IPS-20b (cell line): ENCODE data around the gene C1QTNF6.

ENCODE experiments used
- H3K27ac ChIP-seq: one replicate; pipeline ENCODE4 v1.5.1; 2013; ENCODE audit warnings: low read length
- H3K27me3 ChIP-seq: 2 replicates; pipeline ENCODE4 v1.6.1; 2013; ENCODE audit warnings: mild to moderate bottlenecking, low read length, inconsistent platforms; ENCODE audit not compliant: insufficient read depth
- H3K36me3 ChIP-seq: 2 replicates; pipeline ENCODE4 v1.6.1; 2013; ENCODE audit warnings: low read depth, mild to moderate bottlenecking, inconsistent platforms, low read length, moderate library complexity; ENCODE audit not compliant: insufficient read depth
- H3K4me1 ChIP-seq: 2 replicates; pipeline ENCODE4 v1.6.1; 2013; ENCODE audit warnings: mild to moderate bottlenecking, control low read depth, inconsistent platforms, low read length, moderate library complexity; ENCODE audit not compliant: insufficient read depth
- H3K4me3 ChIP-seq: 2 replicates; pipeline ENCODE4 v1.5.1; 2013; ENCODE audit warnings: mild to moderate bottlenecking, low read length, inconsistent platforms
- H3K9ac ChIP-seq: 2 replicates; pipeline ENCODE4 v1.6.1; 2013; ENCODE audit warnings: low read depth, mild to moderate bottlenecking, inconsistent platforms, low read length, moderate library complexity
- H3K9me3 ChIP-seq: 2 replicates; pipeline ENCODE4 v1.6.1; 2013; ENCODE audit warnings: mild to moderate bottlenecking, low read depth, low read length, inconsistent platforms; ENCODE audit not compliant: insufficient read depth

The C1QTNF6 gene

GRCh38 chr22:37229012-37229804, 41.2 kb upstream of the C1QTNF6 start:
- no peaks in the 10 kb centered on the region for H3K4me1 ChIP-seq
- no peaks in the 10 kb centered on the region for H3K9me3 ChIP-seq
- no peaks in the 10 kb centered on the region for H3K27me3 ChIP-seq
- no peak overlapping the region for H3K4me3 ChIP-seq
- no peak overlapping the region for H3K27ac ChIP-seq
- no peaks in the 10 kb centered on the region for H3K36me3 ChIP-seq
- H3K9ac ChIP-seq: no peak overlapping the region

- no peaks in the 10 kb centered on the region for H3K27me3 ChIP-seq
- no peaks in the 10 kb centered on the region for H3K36me3 ChIP-seq
- H3K9me3 ChIP-seq: no peaks in the 10 kb centered on the region
- no peak overlapping the region for H3K27ac ChIP-seq
- no peak overlapping the region for H3K4me3 ChIP-seq
- H3K9ac ChIP-seq: no peak overlapping the region
- H3K4me1 ChIP-seq: no peaks in the 10 kb centered on the region
Observed at GRCh38 chr22:37228106-37229011, 40.3 kb upstream of the C1QTNF6 start.

- Histone ChIP-seq H3K27ac (no peak overlapping the region), H3K36me3 (no peaks in the 10 kb centered on the region), H3K27me3 (no peaks in the 10 kb centered on the region), H3K4me1 (no peaks in the 10 kb centered on the region), H3K9ac (no peak overlapping the region), H3K9me3 (no peaks in the 10 kb centered on the region), H3K4me3 (no peak overlapping the region)
Observed at GRCh38 chr22:37226514-37226913, 38.5 kb upstream of the C1QTNF6 start.

- Histone ChIP-seq H3K4me1 (no peaks in the 10 kb centered on the region), H3K9ac (no peak overlapping the region), H3K27ac (no peak overlapping the region), H3K36me3 (no peaks in the 10 kb centered on the region), H3K27me3 (no peaks in the 10 kb centered on the region), H3K9me3 (no peaks in the 10 kb centered on the region), H3K4me3 (no peak overlapping the region)
Observed at GRCh38 chr22:37226087-37226486, 38.0 kb upstream of the C1QTNF6 start.

GRCh38 chr22:37225481-37225880, 37.4 kb upstream of the C1QTNF6 start:
- Histone ChIP-seq H3K27ac (no peak overlapping the region), H3K4me1 (no peaks in the 10 kb centered on the region), H3K27me3 (no peaks in the 10 kb centered on the region), H3K4me3 (no peak overlapping the region), H3K9me3 (no peaks in the 10 kb centered on the region), H3K9ac (no peak overlapping the region), H3K36me3 (no peaks in the 10 kb centered on the region)

DNA sequence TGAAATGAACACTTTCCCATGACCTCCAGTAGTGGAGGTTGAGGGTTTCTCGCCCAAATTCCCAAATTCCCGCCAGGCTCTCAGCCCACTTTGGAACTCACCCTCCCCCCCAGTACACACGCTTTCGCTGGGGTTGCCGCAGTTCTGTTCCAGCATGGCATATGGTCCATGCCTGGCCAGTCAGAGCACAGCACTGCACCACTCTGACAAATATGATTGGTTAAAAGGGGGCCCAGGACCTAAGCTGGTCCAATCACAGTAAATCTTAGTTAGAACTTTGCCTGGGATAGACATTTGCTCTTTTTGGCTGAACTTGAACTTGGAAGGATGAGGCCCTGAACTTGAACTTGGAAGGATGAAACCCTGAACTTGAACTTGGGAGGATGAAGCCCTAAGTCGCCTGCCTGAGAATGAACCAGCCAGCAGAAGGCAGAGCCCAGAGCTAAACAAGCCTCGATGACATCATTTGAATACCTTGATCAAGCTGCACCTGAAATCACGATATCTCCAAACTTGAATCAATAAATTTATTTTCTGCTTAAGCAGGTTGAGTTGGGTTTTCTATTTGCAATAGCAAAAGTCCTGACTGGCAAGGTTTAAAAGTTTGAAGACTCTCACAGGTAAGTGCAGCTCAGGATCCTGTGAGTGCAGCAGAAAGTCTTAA, 36.8 kb upstream of the C1QTNF6 start:
- no peak overlapping the region for H3K4me3 ChIP-seq
- no peaks in the 10 kb centered on the region for H3K36me3 ChIP-seq
- H3K27ac ChIP-seq: no peak overlapping the region
- no peaks in the 10 kb centered on the region for H3K4me1 ChIP-seq
- H3K27me3 ChIP-seq: no peaks in the 10 kb centered on the region
- no peak overlapping the region for H3K9ac ChIP-seq
- H3K9me3 ChIP-seq: no peaks in the 10 kb centered on the region

- Histone ChIP-seq H3K4me1 (no peaks in the 10 kb centered on the region), H3K4me3 (no peak overlapping the region), H3K27ac (no peak overlapping the region), H3K9ac (no peak overlapping the region), H3K27me3 (peaks cover 6% of the 10 kb centered on the region; the same call in 1 of the 2 replicates), H3K36me3 (no peaks in the 10 kb centered on the region), H3K9me3 (no peaks in the 10 kb centered on the region)
Observed at GRCh38 chr22:37223965-37224551, 36.0 kb upstream of the C1QTNF6 start.

- Histone ChIP-seq H3K9me3 (no peaks in the 10 kb centered on the region), H3K4me3 (no peak overlapping the region), H3K27me3 (peaks cover 10% of the 10 kb centered on the region; the same call in 1 of the 2 replicates), H3K4me1 (no peaks in the 10 kb centered on the region), H3K27ac (no peak overlapping the region), H3K36me3 (no peaks in the 10 kb centered on the region), H3K9ac (no peak overlapping the region)
Observed at GRCh38 chr22:37222440-37222971, 34.5 kb upstream of the C1QTNF6 start.

- Histone ChIP-seq H3K27me3 (peaks cover 10% of the 10 kb centered on the region; the same call in 1 of the 2 replicates), H3K4me3 (no peak overlapping the region), H3K4me1 (no peaks in the 10 kb centered on the region), H3K36me3 (no peaks in the 10 kb centered on the region), H3K9me3 (no peaks in the 10 kb centered on the region), H3K27ac (no peak overlapping the region), H3K9ac (no peak overlapping the region)
Observed at GRCh38 chr22:37221424-37222333, 33.6 kb upstream of the C1QTNF6 start.

GRCh38 chr22:37220543-37220981, 32.5 kb upstream of the C1QTNF6 start:
- H3K9me3 ChIP-seq: no peaks in the 10 kb centered on the region
- no peak overlapping the region for H3K4me3 ChIP-seq
- no peak overlapping the region for H3K9ac ChIP-seq
- no peaks in the 10 kb centered on the region for H3K36me3 ChIP-seq
- H3K27ac ChIP-seq: no peak overlapping the region
- H3K4me1 ChIP-seq: no peaks in the 10 kb centered on the region
- peaks cover 10% of the 10 kb centered on the region; the same call in 1 of the 2 replicates for H3K27me3 ChIP-seq
